Type B pancreatic cell (in vitro differentiated cells): ENCODE results near the gene TAS2R30. TPM values are rescaled to one million over a fixed set of nuclear protein-coding genes. Genes with fewer than 3 reads are reported as not detected.
A peak's percentile ranks its signal among the peaks of the same experiment; 100 is the strongest.

Source experiments
- DNase-seq: peaks from one replicate; pipeline ENCODE4 v3.0.0; 2021; ENCODE audit warnings: mixed read lengths; ENCODE audit not compliant: unreplicated experiment; ENCODE audit errors: extremely low spot score
- H3K27ac Mint-ChIP-seq: 2 replicates; pipeline ENCODE4 v1.8.0; 2021; ENCODE audit warnings: mild to moderate bottlenecking, mixed read lengths
- H3K27me3 Mint-ChIP-seq: 2 replicates; pipeline ENCODE4 v1.8.0; 2021; ENCODE audit warnings: mixed read lengths
- H3K36me3 Mint-ChIP-seq: 2 replicates; pipeline ENCODE4 v1.8.0; 2021; ENCODE audit warnings: mixed read lengths
- H3K4me1 Mint-ChIP-seq: one replicate; pipeline ENCODE4 v1.8.0; 2021; ENCODE audit warnings: mixed read lengths; ENCODE audit not compliant: unreplicated experiment
- H3K4me3 Mint-ChIP-seq: 2 replicates; pipeline ENCODE4 v1.8.0; 2021; ENCODE audit warnings: mild to moderate bottlenecking, mixed read lengths
- H3K9me3 Mint-ChIP-seq: 2 replicates; pipeline ENCODE4 v1.8.0; 2021; ENCODE audit warnings: mixed read lengths
- total RNA-seq: library from RNA; stranded (reverse); gene quantifications from 2 replicates; pipeline ENCODE4 v1.2.1, GENCODE V29; 2021; ENCODE audit warnings: low replicate concordance
- TF ChIP-seq, protein P1 (sequence below): fragments of 200-600 bp; sonication (generic); conservative IDR thresholded peaks from 2 replicates; pipeline ENCODE4 v1.5.0; 2021; ENCODE audit warnings: antibody characterized with exemption, mild to moderate bottlenecking

The TAS2R30 gene
- total RNA-seq, 1 donor from 2014 or later = 2.3 TPM

DNA sequence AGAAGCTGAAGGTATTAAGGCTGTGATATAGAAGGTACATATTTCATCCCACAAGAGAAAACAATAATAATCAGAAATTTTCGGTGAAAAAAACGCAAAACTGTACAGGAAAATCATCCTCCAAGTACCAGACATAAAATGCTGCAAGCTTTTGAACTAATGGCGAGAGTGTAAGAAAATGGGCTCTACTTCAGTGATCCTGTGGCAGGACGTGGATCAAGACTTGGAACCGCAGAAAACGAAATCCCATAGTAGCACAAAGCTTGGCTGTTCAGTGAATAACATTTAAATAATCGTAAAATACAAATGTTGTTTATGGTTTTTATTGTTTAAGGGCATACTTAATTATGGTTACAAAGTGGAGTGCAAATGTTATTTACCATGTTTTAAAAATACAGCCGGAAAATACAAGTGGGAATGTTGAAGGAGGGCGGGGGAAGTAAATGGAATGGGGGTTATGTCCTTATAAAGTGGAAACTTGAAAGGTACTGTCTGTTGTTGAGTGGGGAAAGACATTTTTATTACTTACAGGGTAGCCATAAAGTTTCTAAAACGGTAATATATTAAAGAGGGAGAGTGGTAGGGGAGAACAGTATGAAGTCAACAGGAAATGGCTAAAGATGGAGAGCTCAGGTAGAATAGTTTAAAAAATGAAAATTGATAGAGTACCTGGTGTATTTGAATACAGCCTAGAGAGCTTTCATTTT lies 37.7 kb upstream of the TAS2R30 start:
- H3K9me3 Mint-ChIP-seq = no peaks in the 10 kb centered on the region
- H3K27ac Mint-ChIP-seq = peak overlapping the region; percentile 100
- peak overlapping the region; percentile 99 for H3K4me3 Mint-ChIP-seq
- TF ChIP-seq, protein P1, sequence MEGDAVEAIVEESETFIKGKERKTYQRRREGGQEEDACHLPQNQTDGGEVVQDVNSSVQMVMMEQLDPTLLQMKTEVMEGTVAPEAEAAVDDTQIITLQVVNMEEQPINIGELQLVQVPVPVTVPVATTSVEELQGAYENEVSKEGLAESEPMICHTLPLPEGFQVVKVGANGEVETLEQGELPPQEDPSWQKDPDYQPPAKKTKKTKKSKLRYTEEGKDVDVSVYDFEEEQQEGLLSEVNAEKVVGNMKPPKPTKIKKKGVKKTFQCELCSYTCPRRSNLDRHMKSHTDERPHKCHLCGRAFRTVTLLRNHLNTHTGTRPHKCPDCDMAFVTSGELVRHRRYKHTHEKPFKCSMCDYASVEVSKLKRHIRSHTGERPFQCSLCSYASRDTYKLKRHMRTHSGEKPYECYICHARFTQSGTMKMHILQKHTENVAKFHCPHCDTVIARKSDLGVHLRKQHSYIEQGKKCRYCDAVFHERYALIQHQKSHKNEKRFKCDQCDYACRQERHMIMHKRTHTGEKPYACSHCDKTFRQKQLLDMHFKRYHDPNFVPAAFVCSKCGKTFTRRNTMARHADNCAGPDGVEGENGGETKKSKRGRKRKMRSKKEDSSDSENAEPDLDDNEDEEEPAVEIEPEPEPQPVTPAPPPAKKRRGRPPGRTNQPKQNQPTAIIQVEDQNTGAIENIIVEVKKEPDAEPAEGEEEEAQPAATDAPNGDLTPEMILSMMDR = no peak
- H3K4me1 Mint-ChIP-seq = peaks cover 16% of the 10 kb centered on the region
- peaks cover 61% of the 10 kb centered on the region for H3K36me3 Mint-ChIP-seq
- DNase-seq = no peak
- H3K27me3 Mint-ChIP-seq = no peaks in the 10 kb centered on the region

DNA sequence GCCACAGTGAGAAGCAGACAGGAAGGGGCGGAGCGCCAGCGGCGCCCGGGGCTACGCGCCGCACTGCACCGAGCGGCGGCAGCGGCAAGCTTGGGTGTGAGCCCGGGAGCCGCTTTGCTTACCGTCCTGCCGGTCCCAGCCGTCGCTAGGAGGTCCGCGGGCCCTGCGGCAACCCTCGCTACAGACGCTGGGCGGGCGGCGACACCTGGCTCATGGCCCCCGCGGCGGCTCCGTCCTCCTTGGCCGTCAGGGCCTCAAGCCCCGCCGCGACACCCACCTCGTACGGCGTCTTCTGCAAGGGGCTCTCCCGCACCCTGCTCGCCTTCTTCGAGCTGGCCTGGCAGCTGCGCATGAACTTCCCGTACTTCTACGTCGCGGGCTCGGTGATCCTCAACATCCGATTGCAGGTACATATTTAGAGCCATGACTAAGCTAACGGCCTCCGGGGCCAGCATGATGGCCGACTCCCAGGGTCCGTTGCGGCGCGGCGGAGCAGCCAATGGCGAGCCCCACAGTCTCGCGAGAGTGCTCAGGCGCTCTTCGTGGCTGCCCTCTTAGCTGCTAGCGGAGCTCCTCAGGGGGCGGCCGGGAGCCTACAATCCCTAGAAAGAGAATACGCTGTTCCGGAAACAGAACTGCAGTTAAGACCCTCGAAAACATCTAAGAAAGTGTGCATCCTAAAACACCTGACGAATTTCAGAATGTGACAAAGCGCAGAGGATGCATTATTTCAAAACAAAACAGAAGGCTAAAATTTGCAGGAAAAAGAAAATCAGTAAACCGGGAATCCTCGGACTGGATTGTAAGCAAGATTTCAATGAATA lies 36.9 kb upstream of the TAS2R30 start, which contains the start of gene SMIM10L1:
TSS of gene SMIM10L1 (plus strand) at position 50 of the 824 bp plus-strand sequence. CDS start at position 213, 163 bp downstream.
- DNase-seq = peak; percentile 91
- TF ChIP-seq, protein P1 = no peak
- no peaks in the 10 kb centered on the region for H3K9me3 Mint-ChIP-seq
- peaks cover 16% of the 10 kb centered on the region for H3K4me1 Mint-ChIP-seq
- peak within 1 kb of the TSS; percentile 100 for H3K27ac Mint-ChIP-seq
- H3K27me3 Mint-ChIP-seq = no peaks in the 10 kb centered on the region
- peak within 1 kb of the TSS; percentile 99 for H3K4me3 Mint-ChIP-seq
- peaks cover 63% of the 10 kb centered on the region for H3K36me3 Mint-ChIP-seq

DNA sequence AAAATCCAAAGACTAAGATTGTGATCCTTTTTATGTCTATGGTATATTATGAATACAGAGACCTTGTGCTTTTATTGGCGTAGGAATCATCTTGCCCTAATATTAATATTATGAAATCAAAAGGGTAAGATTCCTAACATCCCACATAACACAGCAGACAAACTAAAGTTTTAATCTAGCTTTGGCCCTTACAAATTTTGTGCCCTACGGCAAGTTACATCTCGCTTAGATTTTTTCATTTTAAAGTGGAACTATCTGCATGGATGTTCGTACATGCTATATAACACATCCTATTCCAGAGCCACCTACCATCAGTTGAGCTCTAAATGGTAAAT lies 36.3 kb upstream of the TAS2R30 start:
- no peak for DNase-seq
- peak overlapping the region; percentile 99 for H3K4me3 Mint-ChIP-seq
- H3K27ac Mint-ChIP-seq = peak overlapping the region; percentile 100
- TF ChIP-seq, protein P1 = no peak
- no peaks in the 10 kb centered on the region for H3K9me3 Mint-ChIP-seq
- peaks cover 62% of the 10 kb centered on the region for H3K36me3 Mint-ChIP-seq
- peaks cover 16% of the 10 kb centered on the region for H3K4me1 Mint-ChIP-seq
- no peaks in the 10 kb centered on the region for H3K27me3 Mint-ChIP-seq

DNA sequence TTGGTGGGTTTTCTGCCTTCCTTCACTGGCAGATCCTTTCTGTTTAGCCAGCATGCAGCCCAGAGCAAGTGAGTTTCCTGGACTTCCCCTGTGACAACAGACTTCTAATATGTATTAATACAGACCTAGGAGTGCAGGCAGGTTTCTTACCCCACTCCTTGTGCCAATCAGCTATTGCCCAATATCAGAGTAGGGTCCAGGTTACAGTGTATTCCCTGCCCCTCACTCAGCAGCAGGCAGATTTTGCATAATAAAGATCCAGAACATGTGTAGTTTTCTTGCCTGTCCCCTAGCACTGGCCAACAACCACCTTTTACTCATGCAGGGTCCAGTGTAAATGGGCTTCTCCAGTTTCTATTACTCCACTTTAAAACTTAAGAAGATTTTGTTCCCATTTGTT lies 31.9 kb upstream of the TAS2R30 start:
- no peak overlapping the region for H3K27ac Mint-ChIP-seq
- DNase-seq = no peak
- no peaks in the 10 kb centered on the region for H3K27me3 Mint-ChIP-seq
- H3K36me3 Mint-ChIP-seq = peaks cover 59% of the 10 kb centered on the region
- H3K4me3 Mint-ChIP-seq = no peak overlapping the region
- TF ChIP-seq, protein P1 = no peak
- H3K9me3 Mint-ChIP-seq = no peaks in the 10 kb centered on the region
- H3K4me1 Mint-ChIP-seq = peaks cover 3% of the 10 kb centered on the region

DNA sequence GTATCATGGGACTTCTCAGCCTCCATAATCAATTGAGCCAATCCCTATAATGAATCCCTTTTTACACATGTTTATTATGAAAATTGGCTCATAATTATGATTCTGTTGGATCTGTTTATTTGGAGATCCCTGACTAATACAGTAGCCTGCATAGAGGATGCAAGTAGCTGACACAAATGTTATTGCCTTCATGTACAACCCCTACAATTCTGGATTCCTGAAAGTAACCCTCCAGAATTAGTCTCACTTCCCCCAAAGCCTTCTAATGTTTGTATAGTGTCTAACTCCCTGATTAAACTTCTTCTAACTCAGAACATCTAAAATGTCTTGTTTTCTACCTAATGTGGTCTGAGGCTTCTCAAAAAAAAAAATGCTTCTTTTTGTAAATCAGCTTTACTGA lies 29.9 kb upstream of the TAS2R30 start:
- no peaks in the 10 kb centered on the region for H3K9me3 Mint-ChIP-seq
- H3K4me1 Mint-ChIP-seq = no peaks in the 10 kb centered on the region
- H3K4me3 Mint-ChIP-seq = no peak overlapping the region
- H3K36me3 Mint-ChIP-seq = peaks cover 57% of the 10 kb centered on the region
- no peak for DNase-seq
- no peaks in the 10 kb centered on the region for H3K27me3 Mint-ChIP-seq
- TF ChIP-seq, protein P1 = no peak
- H3K27ac Mint-ChIP-seq = no peak overlapping the region
